IMR-90 (cell line): ENCODE data around the gene UBA1. TPM values are rescaled to one million over a fixed set of nuclear protein-coding genes. Genes with fewer than 3 reads are reported as not detected.

Source experiments
- ATAC-seq: fragments of 200-7000 bp; cut with Tn5 transposase; 2 replicates; pipeline ENCODE4 v1.9.1; 2020; ENCODE audit warnings: low read depth, mild to moderate bottlenecking, moderate library complexity
- BruUV-seq: library from RNA; stranded (reverse); fragments of 400-500 nt; replicated peaks from 2 replicates; lab custom pipeline; 2021; lab: Mats Ljungman, UMichigan
- CTCF ChIA-PET: fragments of 300-600 bp; formaldehyde crosslinking; extraction: SDS; loops from one replicate; lab custom pipeline; 2021; ENCODE audit warnings: antibody characterized with exemption; lab: Yijun Ruan, JAX
- POLR2A ChIA-PET: fragments of 300-600 bp; sonication (Branson Sonifier 250); formaldehyde crosslinking; loops from one replicate; lab custom pipeline; 2022; ENCODE audit warnings: antibody characterized with exemption; ENCODE audit not compliant: unreplicated experiment; lab: Charles Lee
- DNase-seq: peaks from one replicate; pipeline ENCODE4 v3.0.0; 2013
- H2AFZ ChIP-seq: replicated peaks from 2 replicates; pipeline ENCODE3; 2013; ENCODE audit warnings: low read length, mild to moderate bottlenecking; ENCODE audit not compliant: poor library complexity
- H2AK5ac ChIP-seq: 2 replicates; pipeline ENCODE4 v1.6.1; 2013; ENCODE audit warnings: low read depth, low read length, inconsistent platforms
- H2AK9ac ChIP-seq: replicated peaks from 2 replicates; pipeline ENCODE3; 2013; ENCODE audit warnings: mild to moderate bottlenecking, low read depth, low read length, moderate library complexity; ENCODE audit not compliant: poor library complexity
- H2BK120ac ChIP-seq: 2 replicates; pipeline ENCODE4 v1.6.1; 2013; ENCODE audit warnings: low read depth, low read length, inconsistent platforms
- H2BK15ac ChIP-seq: 3 replicates; pipeline ENCODE4 v1.6.1; 2013; ENCODE audit warnings: low read depth, low read length, inconsistent platforms
- H2BK20ac ChIP-seq: 2 replicates; pipeline ENCODE4 v1.6.1; 2013; ENCODE audit warnings: low read depth, mild to moderate bottlenecking, inconsistent platforms, low read length, moderate library complexity
- H2BK5ac ChIP-seq: 2 replicates; pipeline ENCODE4 v1.6.1; 2013; ENCODE audit warnings: mild to moderate bottlenecking, low read depth, low read length, inconsistent platforms; ENCODE audit not compliant: poor library complexity, severe bottlenecking
- H3K14ac ChIP-seq: replicated peaks from 2 replicates; pipeline ENCODE4 v1.6.1; 2013; ENCODE audit warnings: low read depth, low read length, inconsistent platforms
- H3K18ac ChIP-seq: 2 replicates; pipeline ENCODE4 v1.6.1; 2013; ENCODE audit warnings: low read depth, low read length, control low read depth
- H3K23ac ChIP-seq: 2 replicates; pipeline ENCODE4 v1.6.1; 2013; ENCODE audit warnings: low read depth, low read length, inconsistent platforms
- H3K27ac ChIP-seq: 2 replicates; pipeline ENCODE4 v1.5.1; 2013; ENCODE audit warnings: mild to moderate bottlenecking, control low read depth, low read length; ENCODE audit not compliant: insufficient read depth
- H3K27me3 ChIP-seq: 2 replicates; pipeline ENCODE4 v1.6.1; 2013; ENCODE audit warnings: low read length; ENCODE audit not compliant: control insufficient read depth, insufficient read depth
- H3K36me3 ChIP-seq: 2 replicates; pipeline ENCODE4 v1.6.1; 2013; ENCODE audit warnings: low read length, mixed read lengths; ENCODE audit not compliant: control insufficient read depth, insufficient read depth
- H3K4ac ChIP-seq: 2 replicates; pipeline ENCODE4 v1.6.1; 2013; ENCODE audit warnings: low read depth, low read length, inconsistent platforms
- H3K4me1 ChIP-seq: 2 replicates; pipeline ENCODE4 v1.6.1; 2013; ENCODE audit warnings: low read length, mixed read lengths; ENCODE audit not compliant: control insufficient read depth, insufficient read depth
- H3K4me2 ChIP-seq: 2 replicates; pipeline ENCODE4 v1.6.1; 2013; ENCODE audit warnings: low read depth, mild to moderate bottlenecking, control low read depth, low read length, moderate library complexity
- H3K4me3 ChIP-seq: 2 replicates; pipeline ENCODE4 v1.5.1; 2013; ENCODE audit warnings: low read depth, mild to moderate bottlenecking, control low read depth, low read length, moderate library complexity; ENCODE audit not compliant: insufficient read depth
- H3K56ac ChIP-seq: 2 replicates; pipeline ENCODE4 v1.6.1; 2013; ENCODE audit warnings: low read length, inconsistent platforms; ENCODE audit not compliant: insufficient read depth; ENCODE audit errors: extremely low read depth
- H3K79me1 ChIP-seq, 2 experiments: 2 replicates each; pipeline ENCODE4 v1.6.1; 2013; ENCODE audit warnings: low read length in 2 of 2, inconsistent platforms in 1 of 2, low read depth in 1 of 2
- H3K9ac ChIP-seq: 2 replicates; pipeline ENCODE4 v1.6.1; 2013; ENCODE audit warnings: low read depth, low read length, control low read depth
- H3K9me1 ChIP-seq: 2 replicates; pipeline ENCODE4 v1.6.1; 2013; ENCODE audit warnings: low read length, inconsistent platforms; ENCODE audit not compliant: insufficient read depth
- H3K9me3 ChIP-seq: 2 replicates; pipeline ENCODE4 v1.6.1; 2013; ENCODE audit warnings: low read length; ENCODE audit not compliant: control insufficient read depth, insufficient read depth
- H4K20me1 ChIP-seq: 2 replicates; pipeline ENCODE4 v1.6.1; 2013; ENCODE audit warnings: low read length, inconsistent platforms; ENCODE audit not compliant: insufficient read depth
- H4K5ac ChIP-seq: 2 replicates; pipeline ENCODE4 v1.6.1; 2013; ENCODE audit warnings: mild to moderate bottlenecking, low read depth, low read length, control low read depth
- H4K8ac ChIP-seq, 2 experiments: 2 replicates each; pipeline ENCODE4 v1.6.1; 2013; ENCODE audit warnings: low read depth in 2 of 2, low read length in 2 of 2, control low read depth in 1 of 2, inconsistent platforms in 1 of 2
- H4K91ac ChIP-seq: 2 replicates; pipeline ENCODE4 v1.6.1; 2013; ENCODE audit warnings: low read depth, low read length, inconsistent platforms; ENCODE audit not compliant: insufficient read depth
- BHLHE40 ChIP-seq: fragments of 150-350 bp; IDR thresholded peaks from 2 replicates; pipeline ENCODE4 v1.6.1; 2016; ENCODE audit warnings: mild to moderate bottlenecking, low read depth, low read length
- CEBPB ChIP-seq: IDR thresholded peaks from 2 replicates; pipeline ENCODE4 v1.6.1; 2012; ENCODE audit warnings: low read depth, low read length, improper control_type of control experiment
- CHD1 ChIP-seq: IDR thresholded peaks from 2 replicates; pipeline ENCODE4 v1.6.1; 2012; ENCODE audit warnings: low read depth, low read length, improper control_type of control experiment
- CTCF ChIP-seq: conservative IDR thresholded peaks from 2 replicates; pipeline ENCODE4 v1.5.1; 2012; ENCODE audit warnings: mild to moderate bottlenecking, low read depth, low read length, improper control_type of control experiment
- ELK1 ChIP-seq: fragments of 150-350 bp; IDR thresholded peaks from 2 replicates; pipeline ENCODE4 v1.6.1; 2016; ENCODE audit warnings: low read depth, mild to moderate bottlenecking, low read length, moderate library complexity, borderline replicate concordance
- FOS ChIP-seq: fragments of 150-350 bp; IDR thresholded peaks from 2 replicates; pipeline ENCODE4 v1.6.1; 2016; ENCODE audit warnings: low read depth, low read length
- MAFK ChIP-seq: IDR thresholded peaks from 2 replicates; pipeline ENCODE4 v1.6.1; 2012; ENCODE audit warnings: low read depth, low read length, improper control_type of control experiment
- MAZ ChIP-seq: IDR thresholded peaks from 2 replicates; pipeline ENCODE4 v1.6.1; 2012; ENCODE audit warnings: low read depth, mild to moderate bottlenecking, low read length, improper control_type of control experiment, moderate library complexity, borderline replicate concordance
- MXI1 ChIP-seq: IDR thresholded peaks from 2 replicates; pipeline ENCODE4 v1.6.1; 2012; ENCODE audit warnings: low read depth, mild to moderate bottlenecking, low read length, moderate library complexity, borderline replicate concordance
- NFE2L2 ChIP-seq: fragments of 150-350 bp; IDR thresholded peaks from 2 replicates; pipeline ENCODE4 v1.6.1; 2016; ENCODE audit warnings: low read depth, mild to moderate bottlenecking, low read length
- POLR2A ChIP-seq: IDR thresholded peaks from 2 replicates; pipeline ENCODE4 v1.6.1; 2012; ENCODE audit warnings: mild to moderate bottlenecking, low read depth, low read length
- RAD21 ChIP-seq: IDR thresholded peaks from 2 replicates; pipeline ENCODE4 v1.6.1; 2012; ENCODE audit warnings: low read length, improper control_type of control experiment
- RCOR1 ChIP-seq: IDR thresholded peaks from 2 replicates; pipeline ENCODE4 v1.6.1; 2012; ENCODE audit warnings: mild to moderate bottlenecking, low read length, improper control_type of control experiment; ENCODE audit not compliant: insufficient replicate concordance
- RFX5 ChIP-seq: IDR thresholded peaks from 2 replicates; pipeline ENCODE4 v1.8.0; 2012; ENCODE audit warnings: low read depth, mild to moderate bottlenecking, low read length, moderate library complexity
- USF2 ChIP-seq: fragments of 150-350 bp; IDR thresholded peaks from 2 replicates; pipeline ENCODE4 v1.6.1; 2017; ENCODE audit warnings: mild to moderate bottlenecking, antibody characterized with exemption, low read length, low read depth
- WGBS, 2 experiments: methylation state at CpG; one replicate each; pipeline versions ENCODE4 v1.1.5 to v1.1.7; 2013; ENCODE audit warnings: missing lambda C conversion rate in 2 of 2; ENCODE audit not compliant: insufficient read length in 1 of 2; ENCODE audit errors: extremely low coverage in 2 of 2; 5-methylcytosine and 5-hydroxymethylcytosine counted together
- dilution Hi-C: fragments of 300-500 bp; cut with HindIII; formaldehyde crosslinking; loops from one replicate; pipeline ENCODE4 v1.14.3; 2018; ENCODE audit warnings: low sequenced_read_pairs; ENCODE audit not compliant: unreplicated experiment
- in situ Hi-C: fragments of 300-500 bp; cut with MboI; formaldehyde crosslinking; loops from 3 replicates; pipeline ENCODE4 v1.14.3; 2019; ENCODE audit warnings: low sequenced_read_pairs, inconsistent platforms, mixed read lengths
- intact Hi-C: fragments of 100-400 bp; cut with micrococcal nuclease; formaldehyde crosslinking; loops from 2 replicates; pipeline ENCODE4 v1.10.0; 2022
- polyA plus RNA-seq, 3 experiments: library from polyadenylated mRNA; depleted of rRNA; stranded (reverse); fragments of >200 nt; gene quantifications; 2 replicates each; pipeline ENCODE4 v1.2.3, GENCODE V29; 2012; ENCODE audit warnings: low replicate concordance in 1 of 3
- total RNA-seq: library from RNA; depleted of rRNA; stranded (reverse); fragments of >200 nt; gene quantifications from 2 replicates; pipeline ENCODE4 v1.2.3, GENCODE V29; 2012

Gene UBA1
- total and polyA plus RNA-seq, 2 of the 4 experiments (the other 2 are of a cell fraction): 299 to 343 TPM

- intact Hi-C loops: no loop called here
- no TSS peak for BruUV-seq
- no peak overlapping the region for H3K4me3 ChIP-seq
Measured at GRCh38 chrX:47196098-47196497, 2.5 kb downstream of the UBA1 start.

More at GRCh38 chrX:47196098-47196497, 2.5 kb downstream of the UBA1 start:
- ATAC-seq (no peak), DNase-seq (no peak)
- Histone ChIP-seq H3K23ac (peak overlapping the region; percentile 59; the same call in 1 of the 2 replicates), H3K9me1 (peaks cover 5% of the 10 kb centered on the region; the same call in 1 of the 2 replicates), H4K91ac (no peak overlapping the region), H3K9me3 (no peaks in the 10 kb centered on the region), H4K5ac (no peak overlapping the region), H2BK15ac (no peak overlapping the region), H3K27me3 (no peaks in the 10 kb centered on the region), H3K36me3 (peaks cover 42% of the 10 kb centered on the region), H2AK5ac (no peak overlapping the region), H3K4me2 (peak overlapping the region; percentile 66), H2AFZ (no peak overlapping the region), H2BK5ac (no peak overlapping the region), H2AK9ac (peak overlapping the region; percentile 33), H3K79me1 (peaks cover 29 to 65% of the 10 kb centered on the region in 2 experiments), H3K18ac (no peak overlapping the region), H4K20me1 (peaks cover 65% of the 10 kb centered on the region), H3K14ac (no peak overlapping the region), H3K4ac (no peak overlapping the region), H2BK20ac (no peak overlapping the region), H4K8ac (no peak overlapping the region), H3K9ac (peak overlapping the region; percentile 32; the same call in 1 of the 2 replicates), H3K56ac (no peak overlapping the region), H2BK120ac (no peak overlapping the region), H3K27ac (no peak overlapping the region), H3K4me1 (peaks cover 24% of the 10 kb centered on the region)
- no peak for TF ChIP-seq NFE2L2
- no peak for TF ChIP-seq MAFK
- no peak for TF ChIP-seq FOS
- TF ChIP-seq RAD21: no peak
- TF ChIP-seq RFX5: no peak
- TF ChIP-seq POLR2A: no peak
- no peak for TF ChIP-seq CTCF
- TF ChIP-seq MXI1: no peak
- no peak for TF ChIP-seq USF2
- no peak for TF ChIP-seq BHLHE40
- no peak for TF ChIP-seq ELK1
- TF ChIP-seq CHD1: no peak
- no peak for TF ChIP-seq MAZ
- TF ChIP-seq CEBPB: no peak
- no peak for TF ChIP-seq RCOR1
- in situ Hi-C loops: loop anchor here (10.0 kb wide), 2 partner anchors 189 to 329 kb away; no protein-coding TSS in a partner anchor
- WGBS, 2 experiments: 80% methylated on average over 1 of the region's 3 CpGs; no CpG with 5 or more reads in 1 of the 2 experiments
- ChIA-PET CTCF (interaction anchor here (0.5 kb wide), 1 partner anchor 361 kb away, joined by 9 read pairs; no protein-coding TSS in a partner anchor), POLR2A (no interaction called here)
- dilution Hi-C loops: no loop called here
